ENCODE measurements around the gene TECTA. TPM values are rescaled to one million over a fixed set of nuclear protein-coding genes. Genes with fewer than 3 reads are reported as not detected.

Gene TECTA
- total RNA-seq, 1 experiment from 2014 or later: 0.37 TPM

DNA sequence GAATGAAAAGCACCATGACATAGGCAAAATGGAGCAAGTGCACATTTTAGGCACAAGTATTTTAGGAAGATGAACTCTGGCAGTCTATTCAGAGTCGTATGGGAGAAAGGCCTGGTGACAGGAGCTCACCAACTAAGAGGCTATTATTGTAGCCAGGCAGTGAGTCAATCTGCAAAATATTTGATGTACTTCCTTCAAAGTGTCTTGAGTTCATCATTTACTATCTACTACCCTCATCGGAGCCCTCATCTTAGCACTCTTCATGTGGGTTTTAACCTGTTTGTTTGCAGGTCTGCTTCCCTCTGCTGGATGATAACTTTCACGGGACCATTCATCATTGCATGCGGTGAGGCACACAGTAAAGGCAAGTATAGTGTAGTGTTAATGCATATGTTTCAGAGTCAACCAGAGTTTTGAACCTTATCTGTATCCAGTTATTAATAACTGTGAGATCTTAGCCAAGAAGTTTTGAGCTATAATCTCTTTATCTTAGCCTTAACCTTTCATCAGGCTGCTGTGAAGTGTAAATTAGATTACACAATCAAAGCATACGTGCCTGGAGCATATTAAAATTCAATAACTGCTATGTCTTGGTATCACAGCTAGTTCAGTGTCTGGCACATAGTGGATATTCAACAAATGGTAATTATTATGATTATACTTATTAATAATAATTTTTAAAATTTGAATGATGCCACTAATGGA lies 120.6 kb downstream of the TECTA start:
- no peak for DNase-seq (ENCODE audit: low spot score)
- CTCF ChIA-PET: interaction anchor here (2.2 kb wide), 1 partner anchor 27 kb away, joined by 8 read pairs; no protein-coding TSS in a partner anchor
- no peak for ATAC-seq
- POLR2A ChIA-PET: no interaction called here
- peaks cover 18% of the 10 kb centered on the region for H3K9me3 Mint-ChIP-seq
- no peak for TF ChIP-seq NFATC4 (CRISPR knock-in tag; IDR thresholded peaks at IDR 0.05)
- H3K4me1 Mint-ChIP-seq: peaks cover 3% of the 10 kb centered on the region; the same call in 1 of the 2 replicates
- no peak overlapping the region for H3K4me3 Mint-ChIP-seq
- no peaks in the 10 kb centered on the region for H3K27me3 Mint-ChIP-seq (ENCODE audit: low read depth)
- peaks cover 11% of the 10 kb centered on the region for H3K36me3 Mint-ChIP-seq
- no peak overlapping the region for H3K27ac Mint-ChIP-seq

DNA sequence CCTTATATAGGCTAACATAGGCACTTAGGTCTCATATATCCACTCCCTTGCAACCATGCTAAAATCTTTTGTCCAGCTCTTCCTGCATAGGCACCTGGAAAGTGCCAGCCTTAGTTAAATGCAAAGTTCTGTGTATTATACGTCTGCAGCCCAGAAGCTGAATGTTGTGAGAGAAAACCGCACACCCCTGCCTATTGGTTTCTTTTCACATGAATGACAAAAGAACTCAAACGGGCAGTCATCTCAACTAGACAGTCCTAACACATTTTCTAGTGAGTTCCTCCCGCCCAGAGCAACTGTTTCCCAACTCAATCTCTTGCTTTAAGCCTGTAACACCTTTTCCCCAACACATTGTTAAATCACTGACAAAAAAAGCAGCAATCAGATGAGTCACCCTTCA lies 122.1 kb downstream of the TECTA start:
- Mint-ChIP-seq H3K27ac (no peak overlapping the region), H3K27me3 (ENCODE audit: low read depth) (no peaks in the 10 kb centered on the region), H3K4me1 (no peaks in the 10 kb centered on the region), H3K4me3 (no peak overlapping the region), H3K9me3 (peaks cover 33% of the 10 kb centered on the region), H3K36me3 (peaks cover 22% of the 10 kb centered on the region)
- CTCF ChIA-PET: no interaction called here
- DNase-seq (ENCODE audit: low spot score): no peak
- TF ChIP-seq ZNF671 (CRISPR knock-in tag; IDR thresholded peaks at IDR 0.05): no peak
- no peak for TF ChIP-seq RORB (CRISPR knock-in tag; IDR thresholded peaks at IDR 0.05)
- TF ChIP-seq HMGA2 (CRISPR knock-in tag; IDR thresholded peaks at IDR 0.05): no peak
- TF ChIP-seq, protein P1, sequence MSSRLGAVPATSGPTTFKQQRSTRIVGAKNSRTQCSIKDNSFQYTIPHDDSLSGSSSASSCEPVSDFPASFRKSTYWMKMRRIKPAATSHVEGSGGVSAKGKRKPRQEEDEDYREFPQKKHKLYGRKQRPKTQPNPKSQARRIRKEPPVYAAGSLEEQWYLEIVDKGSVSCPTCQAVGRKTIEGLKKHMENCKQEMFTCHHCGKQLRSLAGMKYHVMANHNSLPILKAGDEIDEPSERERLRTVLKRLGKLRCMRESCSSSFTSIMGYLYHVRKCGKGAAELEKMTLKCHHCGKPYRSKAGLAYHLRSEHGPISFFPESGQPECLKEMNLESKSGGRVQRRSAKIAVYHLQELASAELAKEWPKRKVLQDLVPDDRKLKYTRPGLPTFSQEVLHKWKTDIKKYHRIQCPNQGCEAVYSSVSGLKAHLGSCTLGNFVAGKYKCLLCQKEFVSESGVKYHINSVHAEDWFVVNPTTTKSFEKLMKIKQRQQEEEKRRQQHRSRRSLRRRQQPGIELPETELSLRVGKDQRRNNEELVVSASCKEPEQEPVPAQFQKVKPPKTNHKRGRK (CRISPR knock-in tag; IDR thresholded peaks at IDR 0.05; ENCODE audit: borderline replicate concordance): no peak
- no peak for TF ChIP-seq EMX1 (CRISPR knock-in tag; IDR thresholded peaks at IDR 0.05)
- no peak for ATAC-seq
- POLR2A ChIA-PET: no interaction called here

- DNase-seq (ENCODE audit: low spot score) (no peak), ATAC-seq (no peak)
- no peak overlapping the region for H3K4me3 Mint-ChIP-seq
- POLR2A ChIA-PET: no interaction called here
- no peak overlapping the region for H3K27ac Mint-ChIP-seq
- peaks cover 40% of the 10 kb centered on the region for H3K9me3 Mint-ChIP-seq
- peaks cover 24% of the 10 kb centered on the region for H3K36me3 Mint-ChIP-seq
- TF ChIP-seq USF2 (CRISPR knock-in tag; IDR thresholded peaks at IDR 0.05) (no peak), NFE2L1 (CRISPR knock-in tag; IDR thresholded peaks at IDR 0.05) (no peak), SOX15 (CRISPR knock-in tag; IDR thresholded peaks at IDR 0.05) (no peak), IRF2 (CRISPR knock-in tag; IDR thresholded peaks at IDR 0.05; ENCODE audit: borderline replicate concordance, low read depth) (no peak), CREB1 (CRISPR knock-in tag; IDR thresholded peaks at IDR 0.05) (no peak), ZNF416 (CRISPR knock-in tag; IDR thresholded peaks at IDR 0.05) (no peak), SP1 (CRISPR knock-in tag; conservative IDR thresholded peaks at IDR 0.05) (no peak), ZNF138 (CRISPR knock-in tag; conservative IDR thresholded peaks at IDR 0.05) (no peak), GRHL2 (CRISPR knock-in tag; IDR thresholded peaks at IDR 0.05; ENCODE audit: insufficient replicate concordance, severe bottlenecking) (no peak)
- TF ChIP-seq, protein P2, sequence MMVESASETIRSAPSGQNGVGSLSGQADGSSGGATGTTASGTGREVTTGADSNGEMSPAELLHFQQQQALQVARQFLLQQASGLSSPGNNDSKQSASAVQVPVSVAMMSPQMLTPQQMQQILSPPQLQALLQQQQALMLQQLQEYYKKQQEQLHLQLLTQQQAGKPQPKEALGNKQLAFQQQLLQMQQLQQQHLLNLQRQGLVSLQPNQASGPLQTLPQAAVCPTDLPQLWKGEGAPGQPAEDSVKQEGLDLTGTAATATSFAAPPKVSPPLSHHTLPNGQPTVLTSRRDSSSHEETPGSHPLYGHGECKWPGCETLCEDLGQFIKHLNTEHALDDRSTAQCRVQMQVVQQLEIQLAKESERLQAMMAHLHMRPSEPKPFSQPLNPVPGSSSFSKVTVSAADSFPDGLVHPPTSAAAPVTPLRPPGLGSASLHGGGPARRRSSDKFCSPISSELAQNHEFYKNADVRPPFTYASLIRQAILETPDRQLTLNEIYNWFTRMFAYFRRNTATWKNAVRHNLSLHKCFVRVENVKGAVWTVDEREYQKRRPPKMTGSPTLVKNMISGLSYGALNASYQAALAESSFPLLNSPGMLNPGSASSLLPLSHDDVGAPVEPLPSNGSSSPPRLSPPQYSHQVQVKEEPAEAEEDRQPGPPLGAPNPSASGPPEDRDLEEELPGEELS (CRISPR knock-in tag; IDR thresholded peaks at IDR 0.05): no peak
- TF ChIP-seq, protein P3, sequence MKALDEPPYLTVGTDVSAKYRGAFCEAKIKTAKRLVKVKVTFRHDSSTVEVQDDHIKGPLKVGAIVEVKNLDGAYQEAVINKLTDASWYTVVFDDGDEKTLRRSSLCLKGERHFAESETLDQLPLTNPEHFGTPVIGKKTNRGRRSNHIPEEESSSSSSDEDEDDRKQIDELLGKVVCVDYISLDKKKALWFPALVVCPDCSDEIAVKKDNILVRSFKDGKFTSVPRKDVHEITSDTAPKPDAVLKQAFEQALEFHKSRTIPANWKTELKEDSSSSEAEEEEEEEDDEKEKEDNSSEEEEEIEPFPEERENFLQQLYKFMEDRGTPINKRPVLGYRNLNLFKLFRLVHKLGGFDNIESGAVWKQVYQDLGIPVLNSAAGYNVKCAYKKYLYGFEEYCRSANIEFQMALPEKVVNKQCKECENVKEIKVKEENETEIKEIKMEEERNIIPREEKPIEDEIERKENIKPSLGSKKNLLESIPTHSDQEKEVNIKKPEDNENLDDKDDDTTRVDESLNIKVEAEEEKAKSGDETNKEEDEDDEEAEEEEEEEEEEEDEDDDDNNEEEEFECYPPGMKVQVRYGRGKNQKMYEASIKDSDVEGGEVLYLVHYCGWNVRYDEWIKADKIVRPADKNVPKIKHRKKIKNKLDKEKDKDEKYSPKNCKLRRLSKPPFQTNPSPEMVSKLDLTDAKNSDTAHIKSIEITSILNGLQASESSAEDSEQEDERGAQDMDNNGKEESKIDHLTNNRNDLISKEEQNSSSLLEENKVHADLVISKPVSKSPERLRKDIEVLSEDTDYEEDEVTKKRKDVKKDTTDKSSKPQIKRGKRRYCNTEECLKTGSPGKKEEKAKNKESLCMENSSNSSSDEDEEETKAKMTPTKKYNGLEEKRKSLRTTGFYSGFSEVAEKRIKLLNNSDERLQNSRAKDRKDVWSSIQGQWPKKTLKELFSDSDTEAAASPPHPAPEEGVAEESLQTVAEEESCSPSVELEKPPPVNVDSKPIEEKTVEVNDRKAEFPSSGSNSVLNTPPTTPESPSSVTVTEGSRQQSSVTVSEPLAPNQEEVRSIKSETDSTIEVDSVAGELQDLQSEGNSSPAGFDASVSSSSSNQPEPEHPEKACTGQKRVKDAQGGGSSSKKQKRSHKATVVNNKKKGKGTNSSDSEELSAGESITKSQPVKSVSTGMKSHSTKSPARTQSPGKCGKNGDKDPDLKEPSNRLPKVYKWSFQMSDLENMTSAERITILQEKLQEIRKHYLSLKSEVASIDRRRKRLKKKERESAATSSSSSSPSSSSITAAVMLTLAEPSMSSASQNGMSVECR (CRISPR knock-in tag; IDR thresholded peaks at IDR 0.05; ENCODE audit: borderline replicate concordance): no peak
- no peaks in the 10 kb centered on the region for H3K27me3 Mint-ChIP-seq (ENCODE audit: low read depth)
- CTCF ChIA-PET: no interaction called here
- H3K4me1 Mint-ChIP-seq: peaks cover 2% of the 10 kb centered on the region; the same call in 1 of the 2 replicates
Measured at GRCh38 chr11:121225382-121225781, 124.3 kb downstream of the TECTA start.

Data from WTC11 (cell line).